Measurements from ENCODE around the gene MBTPS1.

DNA sequence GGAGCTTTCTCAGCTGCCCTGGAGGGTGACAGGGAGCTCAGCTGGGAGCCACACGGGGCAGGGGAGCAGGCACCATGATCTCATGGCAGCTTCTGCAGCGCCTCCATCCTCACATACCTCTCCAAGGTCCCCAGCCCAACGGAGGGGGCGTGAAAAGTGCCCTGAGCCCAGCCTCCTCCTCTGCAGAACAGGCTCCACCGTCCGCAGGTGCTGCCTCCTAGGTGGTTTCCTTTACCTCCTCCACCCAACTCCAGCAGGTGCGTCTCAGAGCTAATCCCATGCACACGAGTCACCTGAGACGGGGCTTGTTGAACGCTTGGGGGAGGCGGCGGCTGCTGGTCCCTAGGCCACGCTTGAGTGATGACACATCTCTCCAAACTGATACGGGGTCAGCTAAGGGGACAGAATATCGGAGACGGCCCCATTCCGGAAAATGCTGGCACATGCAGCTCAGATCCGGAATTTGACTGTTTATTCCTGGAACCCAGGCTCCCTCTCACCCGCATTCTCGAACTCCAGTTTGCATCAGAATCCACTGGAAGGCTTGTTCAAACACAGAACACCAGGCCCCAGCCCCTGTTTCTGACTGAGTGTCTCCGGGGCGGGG is 73.8 kb downstream of the MBTPS1 start:
- TF ChIP-seq POLR2A (IDR thresholded peaks at IDR 0.05) = no peak
- TF ChIP-seq, protein P1, sequence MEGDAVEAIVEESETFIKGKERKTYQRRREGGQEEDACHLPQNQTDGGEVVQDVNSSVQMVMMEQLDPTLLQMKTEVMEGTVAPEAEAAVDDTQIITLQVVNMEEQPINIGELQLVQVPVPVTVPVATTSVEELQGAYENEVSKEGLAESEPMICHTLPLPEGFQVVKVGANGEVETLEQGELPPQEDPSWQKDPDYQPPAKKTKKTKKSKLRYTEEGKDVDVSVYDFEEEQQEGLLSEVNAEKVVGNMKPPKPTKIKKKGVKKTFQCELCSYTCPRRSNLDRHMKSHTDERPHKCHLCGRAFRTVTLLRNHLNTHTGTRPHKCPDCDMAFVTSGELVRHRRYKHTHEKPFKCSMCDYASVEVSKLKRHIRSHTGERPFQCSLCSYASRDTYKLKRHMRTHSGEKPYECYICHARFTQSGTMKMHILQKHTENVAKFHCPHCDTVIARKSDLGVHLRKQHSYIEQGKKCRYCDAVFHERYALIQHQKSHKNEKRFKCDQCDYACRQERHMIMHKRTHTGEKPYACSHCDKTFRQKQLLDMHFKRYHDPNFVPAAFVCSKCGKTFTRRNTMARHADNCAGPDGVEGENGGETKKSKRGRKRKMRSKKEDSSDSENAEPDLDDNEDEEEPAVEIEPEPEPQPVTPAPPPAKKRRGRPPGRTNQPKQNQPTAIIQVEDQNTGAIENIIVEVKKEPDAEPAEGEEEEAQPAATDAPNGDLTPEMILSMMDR (IDR thresholded peaks at IDR 0.05) = no peak
